Gastrocnemius medialis (tissue), 4 donors: ENCODE results near the gene RABGAP1L. TPM values are rescaled to one million over a fixed set of nuclear protein-coding genes. Genes with fewer than 3 reads are reported as not detected.

Experiments
- ATAC-seq, 2 donors: fragments of 150-250 bp; one replicate each; pipeline ENCODE4 v1.9.1; 2016
- DNase-seq, 2 donors: peaks; one replicate each; pipeline ENCODE4 v3.0.0-alpha.2; 2019
- H3K27ac ChIP-seq, 4 donors: fragments of 200-600 bp; sonication (generic); 1 replicate in 1 of 4; 2 replicates in 3 of 4; pipeline ENCODE4 v1.5.1; 2016 to 2018; ENCODE audit warnings: mild to moderate bottlenecking in 2 of 4, moderate library complexity in 1 of 4
- H3K27me3 ChIP-seq, 3 donors: fragments of 200-600 bp; sonication (generic) in 2 of 3; 1 replicate in 1 of 3; 2 replicates in 2 of 3; pipeline versions ENCODE4 v1.5.1 to v1.6.0; 2016 to 2019; ENCODE audit warnings: mild to moderate bottlenecking in 1 of 3, moderate library complexity in 1 of 3
- H3K36me3 ChIP-seq, 2 donors: fragments of 200-600 bp; sonication (generic) in 1 of 2; one replicate each; pipeline ENCODE4 v1.5.1; 2017 to 2018
- H3K4me1 ChIP-seq, 2 donors: fragments of 200-600 bp; sonication (generic) in 1 of 2; one replicate each; pipeline ENCODE4 v1.5.1; 2016 to 2017; ENCODE audit warnings: mild to moderate bottlenecking in 2 of 2
- H3K4me3 ChIP-seq, 4 donors: fragments of 200-600 bp; sonication (generic) in 3 of 4; 1 replicate in 1 of 4; 2 replicates in 3 of 4; pipeline ENCODE4 v1.5.1; 2016 to 2019; ENCODE audit warnings: mild to moderate bottlenecking in 2 of 4
- H3K9me3 ChIP-seq, 3 donors: fragments of 200-600 bp; sonication (generic) in 2 of 3; 1 replicate in 1 of 3; 2 replicates in 2 of 3; pipeline ENCODE4 v1.5.1; 2016 to 2019
- CTCF ChIP-seq, 5 experiments: fragments of 450-650 bp in 3 of 5; fragments of 200-600 bp in 2 of 5; sonication (generic) in 2 of 5; IDR thresholded peaks in 4 of 5; conservative IDR thresholded peaks in 1 of 5; 1 replicate in 4 of 5; 2 replicates in 1 of 5; pipeline ENCODE4 v1.5.1; 2016 to 2019; ENCODE audit warnings: antibody characterized with exemption in 5 of 5, mild to moderate bottlenecking in 3 of 5, moderate library complexity in 3 of 5
- POLR2A ChIP-seq, 2 donors: fragments of 450-650 bp; IDR thresholded peaks; one replicate each; pipeline ENCODE4 v1.6.1; 2017; ENCODE audit warnings: antibody characterized with exemption in 2 of 2, mild to moderate bottlenecking in 2 of 2, moderate library complexity in 2 of 2
- in situ Hi-C, 4 donors: fragments of 200-750 bp; cut with MboI; loops; one replicate each; pipeline versions ENCODE4 v1.15.0 to v1.8.0; 2017; ENCODE audit warnings: low sequenced_read_pairs in 4 of 4
- intact Hi-C: fragments of 100-400 bp; cut with DNase I; formaldehyde crosslinking; loops from one replicate; pipeline ENCODE4 v1.15.1; 2023; ENCODE audit warnings: low total_unique reads
- total RNA-seq, 4 donors: library from RNA; depleted of rRNA; stranded (reverse); fragments of >200 nt; gene quantifications; one replicate each; pipeline versions ENCODE4 v1.1.0 to v1.2.3, GENCODE V29; 2016

Gene RABGAP1L
- total RNA-seq, 4 donors from 2014 or later = 8.8 to 22.2 (median 14.9) TPM

- no peak for ATAC-seq
- Histone ChIP-seq H3K9me3 (no peaks in the 10 kb centered on the region), H3K36me3 (no peaks in the 10 kb centered on the region), H3K27me3 (no peaks in the 10 kb centered on the region), H3K4me1 (no peaks in the 10 kb centered on the region), H3K4me3 (no peak overlapping the region), H3K27ac (no peak overlapping the region)
- peak; percentile 44 to 65 (median 58) for TF ChIP-seq CTCF (IDR thresholded peaks at IDR 0.05 in 4 of 5, conservative IDR thresholded peaks at IDR 0.05 in 1 of 5)
- TF ChIP-seq POLR2A (IDR thresholded peaks at IDR 0.05) = no peak
- intact Hi-C loops (loop anchor here (5.0 kb wide), 1 partner anchor 216 kb away; no protein-coding TSS in a partner anchor), in situ Hi-C loops (loop anchor here in 3 of 4 donors (5.0 to 25.0 kb wide), 4 partner anchors 58 to 1121 kb away; partner anchors contain the start of genes GAS5 (in 1 of the 3) and ZBTB37 (in 1 of the 3))
- DNase-seq = no peak
These were observed 823.8 kb downstream of the RABGAP1L start for GRCh38 chr1:174982971-174983689.

DNA sequence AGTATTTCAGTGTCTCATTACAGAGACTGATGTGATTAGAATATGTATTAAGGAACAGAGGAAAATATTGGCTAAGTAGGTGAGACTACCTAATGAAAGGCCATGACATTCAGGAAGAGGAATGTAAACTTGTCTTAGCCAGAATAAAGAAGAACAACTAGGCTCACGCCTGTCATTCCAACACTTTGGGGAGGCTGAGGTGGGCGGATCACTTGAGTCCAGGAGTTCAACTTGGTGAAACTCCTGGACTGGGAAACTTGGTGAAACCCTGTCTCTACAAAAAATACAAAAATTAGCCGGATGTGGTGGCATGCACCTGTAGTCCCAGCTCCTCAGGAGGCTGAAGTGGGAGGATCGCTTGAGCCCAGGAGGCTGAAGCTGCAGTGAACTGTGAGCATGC, 825.6 kb downstream of the RABGAP1L start:
- in situ Hi-C loops = loop anchor here in 3 of 4 donors (5.0 to 25.0 kb wide), 4 partner anchors 60 to 1123 kb away; partner anchors contain the start of genes GAS5 (in 1 of the 3) and ZBTB37 (in 1 of the 3)
- intact Hi-C loops = loop anchor here (5.0 kb wide), 1 partner anchor 218 kb away; no protein-coding TSS in a partner anchor

GRCh38 chr1:174988539-174988938, 829.2 kb downstream of the RABGAP1L start:
- ATAC-seq (no peak), DNase-seq (no peak)
- in situ Hi-C loops = loop anchor here in 2 of 4 donors (5.0 to 25.0 kb wide), 4 partner anchors 64 to 1126 kb away; partner anchors contain the start of genes GAS5 (in 1 of the 2) and ZBTB37 (in 1 of the 2)
- no peaks in the 10 kb centered on the region for H3K36me3 ChIP-seq
- H3K27ac ChIP-seq = no peak overlapping the region
- H3K9me3 ChIP-seq = no peaks in the 10 kb centered on the region
- peaks cover 0 to 5% of the 10 kb centered on the region in 2 donors for H3K4me1 ChIP-seq
- H3K4me3 ChIP-seq = no peak overlapping the region
- H3K27me3 ChIP-seq = no peaks in the 10 kb centered on the region
- TF ChIP-seq POLR2A (IDR thresholded peaks at IDR 0.05) (no peak), CTCF (IDR thresholded peaks at IDR 0.05 in 4 of 5, conservative IDR thresholded peaks at IDR 0.05 in 1 of 5) (no peak)
- intact Hi-C loops = no loop called here

More for the DNA sequence above, 825.6 kb downstream of the RABGAP1L start:
- Histone ChIP-seq H3K27me3 (no peaks in the 10 kb centered on the region), H3K36me3 (no peaks in the 10 kb centered on the region), H3K9me3 (no peaks in the 10 kb centered on the region), H3K27ac (no peak overlapping the region), H3K4me1 (no peaks in the 10 kb centered on the region), H3K4me3 (no peak overlapping the region)
- DNase-seq = no peak
- TF ChIP-seq POLR2A (IDR thresholded peaks at IDR 0.05) (no peak), CTCF (IDR thresholded peaks at IDR 0.05 in 4 of 5, conservative IDR thresholded peaks at IDR 0.05 in 1 of 5) (no peak)
- ATAC-seq = no peak

GRCh38 chr1:174988986-174989385, 829.7 kb downstream of the RABGAP1L start:
- TF ChIP-seq CTCF (IDR thresholded peaks at IDR 0.05 in 4 of 5, conservative IDR thresholded peaks at IDR 0.05 in 1 of 5) = no peak
- no peak for TF ChIP-seq POLR2A (IDR thresholded peaks at IDR 0.05)
- intact Hi-C loops (no loop called here), in situ Hi-C loops (loop anchor here in 2 of 4 donors (5.0 to 25.0 kb wide), 4 partner anchors 64 to 1127 kb away; partner anchors contain the start of genes GAS5 (in 1 of the 2) and ZBTB37 (in 1 of the 2))
- Histone ChIP-seq H3K4me3 (no peak overlapping the region), H3K36me3 (no peaks in the 10 kb centered on the region), H3K4me1 (peaks cover 0 to 5% of the 10 kb centered on the region in 2 donors), H3K9me3 (no peaks in the 10 kb centered on the region), H3K27ac (peak overlapping the region in 2 of 4 donors; percentile 70 to 84), H3K27me3 (no peaks in the 10 kb centered on the region)
- DNase-seq (no peak), ATAC-seq (no peak)
